Transverse colon (tissue), 3 donors: Measurements from ENCODE around the gene TRH.

ENCODE experiments used
- POLR2A ChIP-seq: fragments of 450-650 bp; IDR thresholded peaks from one replicate; pipeline ENCODE4 v1.6.1; 2016; ENCODE audit warnings: antibody characterized with exemption, mild to moderate bottlenecking, moderate library complexity
- TF ChIP-seq, protein P1 (sequence below), 5 experiments: fragments of 200-600 bp in 3 of 5; fragments of 450-650 bp in 2 of 5; sonication (generic) in 3 of 5; IDR thresholded peaks; 1 replicate in 2 of 5; 2 replicates in 3 of 5; pipeline ENCODE4 v1.5.1; 2016 to 2017; ENCODE audit warnings: antibody characterized with exemption in 5 of 5, inconsistent platforms in 3 of 5, mild to moderate bottlenecking in 2 of 5, moderate library complexity in 1 of 5

DNA sequence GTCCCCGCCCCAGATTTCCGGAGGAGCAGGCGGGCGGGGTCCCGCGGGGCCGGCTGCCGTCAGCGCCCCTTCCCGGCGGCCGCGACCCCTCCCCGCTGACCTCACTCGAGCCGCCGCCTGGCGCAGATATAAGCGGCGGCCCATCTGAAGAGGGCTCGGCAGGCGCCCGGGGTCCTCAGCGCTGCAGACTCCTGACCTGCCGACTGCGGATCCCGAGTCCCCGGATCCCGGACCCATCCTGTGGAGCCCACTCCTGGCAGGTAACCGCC, at the start of gene TRH:
- TF ChIP-seq, protein P1, sequence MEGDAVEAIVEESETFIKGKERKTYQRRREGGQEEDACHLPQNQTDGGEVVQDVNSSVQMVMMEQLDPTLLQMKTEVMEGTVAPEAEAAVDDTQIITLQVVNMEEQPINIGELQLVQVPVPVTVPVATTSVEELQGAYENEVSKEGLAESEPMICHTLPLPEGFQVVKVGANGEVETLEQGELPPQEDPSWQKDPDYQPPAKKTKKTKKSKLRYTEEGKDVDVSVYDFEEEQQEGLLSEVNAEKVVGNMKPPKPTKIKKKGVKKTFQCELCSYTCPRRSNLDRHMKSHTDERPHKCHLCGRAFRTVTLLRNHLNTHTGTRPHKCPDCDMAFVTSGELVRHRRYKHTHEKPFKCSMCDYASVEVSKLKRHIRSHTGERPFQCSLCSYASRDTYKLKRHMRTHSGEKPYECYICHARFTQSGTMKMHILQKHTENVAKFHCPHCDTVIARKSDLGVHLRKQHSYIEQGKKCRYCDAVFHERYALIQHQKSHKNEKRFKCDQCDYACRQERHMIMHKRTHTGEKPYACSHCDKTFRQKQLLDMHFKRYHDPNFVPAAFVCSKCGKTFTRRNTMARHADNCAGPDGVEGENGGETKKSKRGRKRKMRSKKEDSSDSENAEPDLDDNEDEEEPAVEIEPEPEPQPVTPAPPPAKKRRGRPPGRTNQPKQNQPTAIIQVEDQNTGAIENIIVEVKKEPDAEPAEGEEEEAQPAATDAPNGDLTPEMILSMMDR (IDR thresholded peaks at IDR 0.05): no peak
- no peak for TF ChIP-seq POLR2A
